Neural cell (in vitro differentiated cells): ENCODE results near the gene UPB1.

Experiments
- EZH2 ChIP-seq: fragments of 200-600, 300-800 bp; shearing (Covaris generic), sonication (generic); IDR thresholded peaks from 2 replicates; pipeline ENCODE4 v1.6.1; 2014; ENCODE audit warnings: antibody characterized with exemption, low read length, borderline replicate concordance, mild to moderate bottlenecking; ENCODE audit not compliant: insufficient read depth, poor library complexity, severe bottlenecking
- MXI1 ChIP-seq: fragments of 450-650 bp; conservative IDR thresholded peaks from 2 replicates; pipeline ENCODE4 v1.6.1; 2014; ENCODE audit warnings: antibody characterized with exemption, mild to moderate bottlenecking; ENCODE audit not compliant: poor library complexity, severe bottlenecking
- POLR2AphosphoS5 ChIP-seq: IDR thresholded peaks from 2 replicates; pipeline ENCODE4 v1.6.1; 2012
- SMC3 ChIP-seq: fragments of 450-650 bp; conservative IDR thresholded peaks from 2 replicates; pipeline ENCODE4 v1.6.1; 2014; ENCODE audit warnings: antibody characterized with exemption, mild to moderate bottlenecking, moderate library complexity; ENCODE audit not compliant: poor library complexity
- TAF1 ChIP-seq: IDR thresholded peaks from 2 replicates; pipeline ENCODE4 v1.6.1; 2012; ENCODE audit warnings: low read depth
- TF ChIP-seq, protein P1 (sequence below): fragments of 450-650 bp; IDR thresholded peaks from 2 replicates; pipeline ENCODE4 v1.5.1; 2014; ENCODE audit warnings: antibody characterized with exemption, mild to moderate bottlenecking, moderate library complexity; ENCODE audit not compliant: poor library complexity, severe bottlenecking
- TF ChIP-seq, protein P2 (sequence below): IDR thresholded peaks from 2 replicates; pipeline ENCODE4 v1.6.1; 2012; ENCODE audit warnings: borderline replicate concordance

DNA sequence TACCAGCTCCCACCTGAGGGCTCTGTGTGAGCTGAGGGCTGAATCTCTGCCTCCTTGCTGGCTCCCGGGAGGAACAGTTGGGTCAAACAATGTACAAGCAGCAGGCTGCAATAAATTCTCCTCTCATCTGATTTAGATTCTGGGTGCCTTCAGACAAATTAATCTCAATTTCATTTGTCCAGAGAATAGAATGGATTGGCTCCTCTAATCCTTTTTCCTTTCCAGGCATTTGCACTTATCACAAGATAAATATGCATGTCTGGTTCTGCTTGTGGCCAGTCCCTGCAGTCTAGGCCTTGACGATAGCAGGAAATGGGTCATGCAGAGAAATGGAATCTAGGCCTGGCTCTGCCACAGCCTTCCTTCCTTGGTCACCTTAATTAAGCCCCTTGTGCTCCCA is 28.7 kb downstream of the UPB1 start:
- TF ChIP-seq EZH2, result no peak
- TF ChIP-seq, protein P1, sequence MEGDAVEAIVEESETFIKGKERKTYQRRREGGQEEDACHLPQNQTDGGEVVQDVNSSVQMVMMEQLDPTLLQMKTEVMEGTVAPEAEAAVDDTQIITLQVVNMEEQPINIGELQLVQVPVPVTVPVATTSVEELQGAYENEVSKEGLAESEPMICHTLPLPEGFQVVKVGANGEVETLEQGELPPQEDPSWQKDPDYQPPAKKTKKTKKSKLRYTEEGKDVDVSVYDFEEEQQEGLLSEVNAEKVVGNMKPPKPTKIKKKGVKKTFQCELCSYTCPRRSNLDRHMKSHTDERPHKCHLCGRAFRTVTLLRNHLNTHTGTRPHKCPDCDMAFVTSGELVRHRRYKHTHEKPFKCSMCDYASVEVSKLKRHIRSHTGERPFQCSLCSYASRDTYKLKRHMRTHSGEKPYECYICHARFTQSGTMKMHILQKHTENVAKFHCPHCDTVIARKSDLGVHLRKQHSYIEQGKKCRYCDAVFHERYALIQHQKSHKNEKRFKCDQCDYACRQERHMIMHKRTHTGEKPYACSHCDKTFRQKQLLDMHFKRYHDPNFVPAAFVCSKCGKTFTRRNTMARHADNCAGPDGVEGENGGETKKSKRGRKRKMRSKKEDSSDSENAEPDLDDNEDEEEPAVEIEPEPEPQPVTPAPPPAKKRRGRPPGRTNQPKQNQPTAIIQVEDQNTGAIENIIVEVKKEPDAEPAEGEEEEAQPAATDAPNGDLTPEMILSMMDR, result no peak
- no peak for TF ChIP-seq TAF1
- TF ChIP-seq POLR2AphosphoS5, result no peak
- TF ChIP-seq SMC3, result no peak
- TF ChIP-seq, protein P2, sequence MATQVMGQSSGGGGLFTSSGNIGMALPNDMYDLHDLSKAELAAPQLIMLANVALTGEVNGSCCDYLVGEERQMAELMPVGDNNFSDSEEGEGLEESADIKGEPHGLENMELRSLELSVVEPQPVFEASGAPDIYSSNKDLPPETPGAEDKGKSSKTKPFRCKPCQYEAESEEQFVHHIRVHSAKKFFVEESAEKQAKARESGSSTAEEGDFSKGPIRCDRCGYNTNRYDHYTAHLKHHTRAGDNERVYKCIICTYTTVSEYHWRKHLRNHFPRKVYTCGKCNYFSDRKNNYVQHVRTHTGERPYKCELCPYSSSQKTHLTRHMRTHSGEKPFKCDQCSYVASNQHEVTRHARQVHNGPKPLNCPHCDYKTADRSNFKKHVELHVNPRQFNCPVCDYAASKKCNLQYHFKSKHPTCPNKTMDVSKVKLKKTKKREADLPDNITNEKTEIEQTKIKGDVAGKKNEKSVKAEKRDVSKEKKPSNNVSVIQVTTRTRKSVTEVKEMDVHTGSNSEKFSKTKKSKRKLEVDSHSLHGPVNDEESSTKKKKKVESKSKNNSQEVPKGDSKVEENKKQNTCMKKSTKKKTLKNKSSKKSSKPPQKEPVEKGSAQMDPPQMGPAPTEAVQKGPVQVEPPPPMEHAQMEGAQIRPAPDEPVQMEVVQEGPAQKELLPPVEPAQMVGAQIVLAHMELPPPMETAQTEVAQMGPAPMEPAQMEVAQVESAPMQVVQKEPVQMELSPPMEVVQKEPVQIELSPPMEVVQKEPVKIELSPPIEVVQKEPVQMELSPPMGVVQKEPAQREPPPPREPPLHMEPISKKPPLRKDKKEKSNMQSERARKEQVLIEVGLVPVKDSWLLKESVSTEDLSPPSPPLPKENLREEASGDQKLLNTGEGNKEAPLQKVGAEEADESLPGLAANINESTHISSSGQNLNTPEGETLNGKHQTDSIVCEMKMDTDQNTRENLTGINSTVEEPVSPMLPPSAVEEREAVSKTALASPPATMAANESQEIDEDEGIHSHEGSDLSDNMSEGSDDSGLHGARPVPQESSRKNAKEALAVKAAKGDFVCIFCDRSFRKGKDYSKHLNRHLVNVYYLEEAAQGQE, result no peak
- no peak for TF ChIP-seq MXI1
